Activated naive CD8-positive, alpha-beta T cell (primary cell): ENCODE measurements around the gene KIAA1217.

Experiments used
- H3K27ac Mint-ChIP-seq: one replicate; pipeline ENCODE4 v1.8.0; 2021; ENCODE audit warnings: mixed read lengths
- H3K27me3 Mint-ChIP-seq: one replicate; pipeline ENCODE4 v1.8.0; 2021; ENCODE audit warnings: mixed read lengths
- H3K36me3 Mint-ChIP-seq: one replicate; pipeline ENCODE4 v1.8.0; 2021; ENCODE audit warnings: mixed read lengths
- H3K4me1 Mint-ChIP-seq: one replicate; pipeline ENCODE4 v1.8.0; 2021; ENCODE audit warnings: low read depth, mixed read lengths
- H3K4me3 Mint-ChIP-seq: one replicate; pipeline ENCODE4 v1.8.0; 2021; ENCODE audit warnings: mild to moderate bottlenecking, mixed read lengths
- H3K9me3 Mint-ChIP-seq: one replicate; pipeline ENCODE4 v1.8.0; 2021; ENCODE audit warnings: low read depth, mixed read lengths

Gene KIAA1217

DNA sequence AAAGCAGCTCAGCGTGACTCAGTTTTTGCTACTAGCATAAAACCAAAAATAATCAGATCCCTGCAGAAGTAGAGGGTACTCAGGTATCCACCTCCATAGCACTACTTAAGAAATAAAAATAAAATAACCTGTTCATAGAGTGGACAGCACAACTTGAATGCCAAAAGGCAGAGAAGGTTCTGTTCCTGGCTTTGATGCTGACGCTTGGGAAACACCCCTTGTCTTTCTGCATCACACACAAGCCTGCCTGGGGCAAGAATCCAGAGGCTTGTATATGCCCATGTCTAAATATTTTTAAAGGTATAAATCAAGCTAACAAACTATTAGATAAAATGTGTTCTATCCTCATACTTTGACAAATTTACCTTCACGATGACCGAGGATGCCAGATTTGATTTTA is 207.3 kb downstream of the KIAA1217 start:
- Mint-ChIP-seq H3K36me3 (no peaks in the 10 kb centered on the region), H3K27ac (no peak overlapping the region), H3K4me3 (no peak overlapping the region), H3K9me3 (no peaks in the 10 kb centered on the region), H3K27me3 (peaks cover 8% of the 10 kb centered on the region), H3K4me1 (no peaks in the 10 kb centered on the region)

DNA sequence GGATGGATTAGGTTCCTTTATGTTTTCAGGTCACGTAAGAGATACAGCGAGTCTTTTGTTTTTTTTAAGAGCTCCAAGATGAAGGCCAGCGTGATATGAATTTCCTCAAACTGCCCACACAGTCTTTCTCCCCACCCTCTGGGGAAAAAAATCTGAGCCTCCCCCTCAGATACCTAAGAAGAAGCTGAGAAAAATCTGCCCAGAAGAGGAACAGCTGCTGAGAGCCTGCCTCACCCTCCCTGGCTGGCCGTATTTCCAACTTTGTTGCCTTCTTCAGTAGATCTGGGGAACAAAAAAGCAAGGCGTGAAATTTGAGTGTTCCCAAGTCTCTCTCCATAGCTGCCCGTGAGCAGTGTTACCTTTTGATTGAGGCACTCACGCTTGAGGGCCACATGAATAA is 208.1 kb downstream of the KIAA1217 start:
- Mint-ChIP-seq H3K27me3 (peaks cover 8% of the 10 kb centered on the region), H3K27ac (no peak overlapping the region), H3K36me3 (no peaks in the 10 kb centered on the region), H3K4me3 (no peak overlapping the region), H3K4me1 (no peaks in the 10 kb centered on the region), H3K9me3 (no peaks in the 10 kb centered on the region)

DNA sequence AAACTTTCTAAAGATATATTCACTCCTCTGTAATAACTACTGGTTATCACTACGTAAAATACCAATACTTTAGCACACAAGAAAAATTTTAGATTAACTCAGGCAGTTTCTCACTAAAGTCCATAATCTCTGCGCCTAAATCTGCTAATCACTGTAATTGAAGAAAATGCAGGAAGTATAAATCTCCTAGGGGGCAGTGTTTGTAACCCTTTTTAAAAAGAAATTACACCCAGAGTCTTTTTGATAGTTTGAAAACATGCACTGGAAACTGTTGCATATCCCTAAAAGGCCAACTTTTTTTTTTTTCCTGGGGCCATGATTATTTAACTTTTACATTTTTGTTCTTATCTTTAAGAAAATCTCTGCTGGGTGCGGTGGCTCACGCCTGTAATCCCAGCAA is 209.6 kb downstream of the KIAA1217 start:
- Mint-ChIP-seq H3K27ac (no peak overlapping the region), H3K9me3 (no peaks in the 10 kb centered on the region), H3K4me1 (no peaks in the 10 kb centered on the region), H3K36me3 (no peaks in the 10 kb centered on the region), H3K27me3 (peaks cover 8% of the 10 kb centered on the region), H3K4me3 (no peak overlapping the region)

DNA sequence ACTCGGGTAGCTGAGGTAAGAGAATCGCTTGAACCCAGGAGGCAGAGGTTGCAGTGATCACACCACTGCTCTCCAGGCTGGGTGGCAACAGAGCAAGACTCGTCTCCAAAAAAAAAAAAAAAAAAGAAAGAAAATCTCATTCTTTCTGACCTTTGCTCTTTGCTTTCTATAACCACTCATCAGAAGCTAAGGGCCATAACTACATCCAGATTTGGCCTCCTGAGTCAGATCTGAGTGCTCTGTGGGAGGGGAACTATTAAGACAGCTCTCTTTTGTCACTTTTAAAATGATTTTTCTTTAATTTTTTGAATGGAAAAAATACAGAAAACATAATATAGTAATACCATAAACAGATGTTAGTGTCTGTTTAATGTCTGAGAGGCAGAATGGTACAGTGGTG is 210.1 kb downstream of the KIAA1217 start:
- no peaks in the 10 kb centered on the region for H3K36me3 Mint-ChIP-seq
- H3K4me1 Mint-ChIP-seq, result no peaks in the 10 kb centered on the region
- no peak overlapping the region for H3K27ac Mint-ChIP-seq
- no peak overlapping the region for H3K4me3 Mint-ChIP-seq
- H3K9me3 Mint-ChIP-seq, result no peaks in the 10 kb centered on the region
- peaks cover 8% of the 10 kb centered on the region for H3K27me3 Mint-ChIP-seq

DNA sequence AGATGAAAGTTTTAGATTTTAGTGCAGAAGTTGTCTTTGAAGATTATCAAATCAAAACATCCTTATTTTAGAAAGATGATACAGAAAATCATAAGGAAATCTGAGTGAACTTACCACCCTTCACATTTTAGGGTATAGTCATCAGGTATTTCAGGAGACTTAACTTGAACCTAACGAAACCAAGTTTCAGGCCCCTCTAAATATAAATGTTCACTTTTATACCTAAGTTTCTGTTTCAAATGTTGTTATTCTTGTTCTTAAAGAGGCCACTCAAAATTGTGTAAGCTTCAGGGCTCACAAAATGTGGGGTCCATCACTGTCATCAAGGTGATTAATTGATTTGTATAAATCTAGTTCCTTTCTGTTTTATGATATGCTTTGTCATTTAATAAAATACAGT is 216.2 kb downstream of the KIAA1217 start:
- H3K27me3 Mint-ChIP-seq, result peaks cover 2% of the 10 kb centered on the region
- H3K27ac Mint-ChIP-seq, result no peak overlapping the region
- H3K9me3 Mint-ChIP-seq, result no peaks in the 10 kb centered on the region
- H3K4me3 Mint-ChIP-seq, result no peak overlapping the region
- no peaks in the 10 kb centered on the region for H3K36me3 Mint-ChIP-seq
- H3K4me1 Mint-ChIP-seq, result no peaks in the 10 kb centered on the region

DNA sequence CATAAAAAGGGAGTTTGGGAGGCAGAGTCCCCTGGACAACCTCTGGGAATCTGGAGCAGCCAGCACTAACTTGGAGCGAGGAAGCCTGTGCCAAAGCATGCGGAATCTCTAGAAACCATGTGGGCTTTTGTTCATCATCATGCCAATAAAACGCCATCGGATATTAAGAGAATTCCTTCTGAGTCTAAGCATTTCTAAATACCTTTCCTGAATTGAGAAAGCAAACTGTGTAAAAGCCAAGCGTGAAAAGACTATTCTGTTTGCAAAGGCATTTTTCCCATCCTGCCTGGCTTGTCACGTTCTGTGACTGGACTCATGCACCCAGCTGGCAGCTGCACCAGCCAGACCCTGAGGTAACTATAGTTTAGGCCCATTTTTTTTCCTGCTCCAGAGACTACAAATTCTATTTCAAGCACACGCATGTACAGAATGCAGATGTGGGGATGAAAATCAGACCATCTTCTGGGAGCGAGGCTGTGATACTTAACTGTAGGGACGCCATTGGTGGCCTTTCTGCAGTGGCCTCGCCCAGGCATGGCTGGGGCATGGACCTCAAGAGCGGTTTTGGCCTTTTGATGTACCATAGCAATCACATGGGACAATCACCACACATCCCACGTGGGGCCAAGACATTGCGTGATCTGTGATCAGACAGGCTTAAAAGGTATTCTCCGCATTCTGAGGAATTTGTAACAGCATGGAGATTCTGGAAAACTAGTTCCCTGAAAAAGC is 218.9 kb downstream of the KIAA1217 start:
- Mint-ChIP-seq H3K27me3 (no peaks in the 10 kb centered on the region), H3K4me1 (no peaks in the 10 kb centered on the region), H3K27ac (no peak overlapping the region), H3K9me3 (no peaks in the 10 kb centered on the region), H3K4me3 (no peak overlapping the region), H3K36me3 (no peaks in the 10 kb centered on the region)

DNA sequence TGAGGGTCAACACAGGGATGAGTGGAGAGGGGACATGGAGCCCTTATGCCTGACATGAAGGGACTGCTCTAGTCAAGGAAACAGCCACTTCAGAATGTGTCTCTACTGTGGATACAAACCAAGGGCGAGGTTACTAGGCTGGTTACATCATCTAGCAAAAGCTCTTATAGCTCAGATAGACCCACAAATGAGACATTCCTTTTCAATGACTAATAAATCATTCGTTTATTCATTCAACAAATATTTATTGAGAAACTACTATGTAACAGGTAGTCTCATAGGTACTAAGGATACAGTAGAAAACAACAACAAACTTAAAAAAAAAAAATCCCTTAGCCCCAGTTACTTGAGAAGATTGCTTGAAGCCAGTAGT is 219.5 kb downstream of the KIAA1217 start:
- no peaks in the 10 kb centered on the region for H3K9me3 Mint-ChIP-seq
- no peak overlapping the region for H3K4me3 Mint-ChIP-seq
- H3K27me3 Mint-ChIP-seq, result no peaks in the 10 kb centered on the region
- no peaks in the 10 kb centered on the region for H3K36me3 Mint-ChIP-seq
- H3K4me1 Mint-ChIP-seq, result no peaks in the 10 kb centered on the region
- H3K27ac Mint-ChIP-seq, result no peak overlapping the region

DNA sequence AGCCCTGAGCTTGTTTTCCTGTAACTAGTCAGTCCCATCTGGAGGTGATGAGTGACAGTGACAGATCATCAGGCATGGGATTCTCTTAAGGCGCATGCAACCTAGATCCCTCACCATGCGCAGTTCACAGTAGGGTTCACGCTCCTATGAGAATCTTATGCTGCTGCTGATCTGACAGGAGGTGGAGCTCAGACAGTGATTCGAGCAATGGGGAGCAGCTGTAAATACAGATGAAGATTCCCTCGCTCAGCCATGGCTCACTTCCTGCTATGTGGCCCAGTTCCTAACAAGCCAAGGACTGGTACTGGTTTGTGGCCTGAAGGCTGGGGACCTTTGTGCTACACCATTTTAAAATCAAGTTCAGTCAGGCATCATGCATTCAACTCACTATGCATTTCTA is 221.7 kb downstream of the KIAA1217 start:
- no peaks in the 10 kb centered on the region for H3K9me3 Mint-ChIP-seq
- peaks cover 2% of the 10 kb centered on the region for H3K27me3 Mint-ChIP-seq
- no peaks in the 10 kb centered on the region for H3K36me3 Mint-ChIP-seq
- no peak overlapping the region for H3K27ac Mint-ChIP-seq
- H3K4me3 Mint-ChIP-seq, result no peak overlapping the region
- H3K4me1 Mint-ChIP-seq, result no peaks in the 10 kb centered on the region

DNA sequence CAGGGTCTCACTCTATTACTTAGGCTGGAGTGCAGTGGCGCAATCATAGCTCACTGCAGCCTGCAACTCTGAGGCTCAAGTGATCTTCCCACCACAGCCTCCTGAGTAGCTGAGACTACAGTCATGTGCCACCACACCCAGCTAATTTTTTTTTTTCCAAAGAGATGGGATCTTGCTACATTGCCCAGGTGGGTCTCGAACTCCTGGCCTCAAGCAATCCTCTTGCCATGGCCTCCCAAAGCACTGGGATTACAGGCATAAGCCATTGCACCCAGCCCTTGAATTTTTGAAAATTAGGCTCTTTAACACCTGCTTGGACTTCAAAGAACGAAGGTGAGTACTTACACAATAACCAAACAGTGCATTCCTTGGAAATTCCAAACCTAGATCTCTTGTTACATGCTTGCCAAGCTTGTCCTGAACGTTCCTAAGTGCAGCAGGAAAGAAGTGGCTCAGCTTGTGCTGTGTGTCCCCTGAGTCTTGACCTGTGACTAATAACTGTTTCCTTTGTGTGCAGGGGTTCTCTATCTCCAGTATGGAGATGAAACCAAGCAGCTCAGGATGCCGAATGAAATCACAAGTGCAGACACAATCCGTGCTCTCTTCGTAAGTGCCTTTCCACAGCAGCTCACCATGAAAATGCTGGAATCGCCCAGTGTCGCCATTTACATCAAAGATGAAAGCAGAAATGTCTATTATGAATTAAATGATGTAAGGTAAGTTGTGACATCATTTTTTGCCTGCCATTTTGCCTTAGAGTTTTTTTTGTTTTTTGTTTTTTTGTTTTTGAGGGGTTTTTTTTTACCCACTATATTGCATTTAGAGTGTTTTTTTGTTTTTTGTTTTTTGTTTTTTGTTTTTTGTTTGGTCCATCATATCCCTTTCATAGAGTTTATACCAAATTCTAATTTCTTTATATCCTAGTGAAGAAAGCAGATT is 223.8 kb downstream of the KIAA1217 start:
- Mint-ChIP-seq H3K4me3 (no peak overlapping the region), H3K36me3 (no peaks in the 10 kb centered on the region), H3K9me3 (no peaks in the 10 kb centered on the region), H3K27ac (no peak overlapping the region), H3K4me1 (no peaks in the 10 kb centered on the region), H3K27me3 (peaks cover 3% of the 10 kb centered on the region)

DNA sequence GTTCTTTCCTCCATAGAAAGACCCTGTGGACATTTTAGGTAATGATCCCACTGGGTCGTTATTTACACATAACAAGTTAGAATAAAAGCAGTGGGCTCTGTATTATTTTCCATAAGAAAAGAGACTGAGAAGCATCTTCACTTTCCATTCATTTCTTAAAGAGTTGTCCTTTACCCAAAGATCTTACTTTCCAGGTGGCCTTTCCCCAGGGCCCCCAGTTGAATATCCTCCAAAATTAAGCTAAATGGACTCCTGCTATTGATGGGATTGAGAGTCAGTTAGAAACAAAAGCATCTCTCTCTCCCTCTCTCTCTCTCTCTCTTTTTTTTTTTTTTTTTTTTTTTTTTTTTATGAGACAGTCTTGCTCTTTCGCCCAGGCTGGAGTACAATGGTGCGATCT is 224.8 kb downstream of the KIAA1217 start:
- H3K36me3 Mint-ChIP-seq, result no peaks in the 10 kb centered on the region
- no peaks in the 10 kb centered on the region for H3K9me3 Mint-ChIP-seq
- H3K27ac Mint-ChIP-seq, result no peak overlapping the region
- peaks cover 3% of the 10 kb centered on the region for H3K27me3 Mint-ChIP-seq
- H3K4me3 Mint-ChIP-seq, result no peak overlapping the region
- H3K4me1 Mint-ChIP-seq, result no peaks in the 10 kb centered on the region

DNA sequence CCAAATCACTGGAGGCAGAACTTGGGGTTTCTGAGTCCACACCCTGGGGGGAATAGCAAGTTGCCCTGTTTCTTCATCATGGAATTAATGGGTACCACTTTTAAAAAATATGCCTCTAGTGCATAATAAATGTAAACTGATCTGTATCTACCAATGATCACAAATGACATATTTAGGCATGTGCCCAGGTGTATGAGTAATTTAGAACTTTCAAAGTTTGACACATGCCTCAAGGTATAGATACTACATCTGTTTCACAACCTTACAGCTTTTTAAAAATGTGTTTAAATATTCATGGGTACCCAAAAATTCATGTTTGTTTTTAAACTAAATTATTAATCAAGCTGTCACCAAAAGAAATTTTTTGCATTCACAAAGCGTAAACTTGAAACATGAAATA is 226.0 kb downstream of the KIAA1217 start:
- Mint-ChIP-seq H3K9me3 (no peaks in the 10 kb centered on the region), H3K36me3 (no peaks in the 10 kb centered on the region), H3K4me3 (no peak overlapping the region), H3K4me1 (no peaks in the 10 kb centered on the region), H3K27me3 (peaks cover 3% of the 10 kb centered on the region), H3K27ac (no peak overlapping the region)

DNA sequence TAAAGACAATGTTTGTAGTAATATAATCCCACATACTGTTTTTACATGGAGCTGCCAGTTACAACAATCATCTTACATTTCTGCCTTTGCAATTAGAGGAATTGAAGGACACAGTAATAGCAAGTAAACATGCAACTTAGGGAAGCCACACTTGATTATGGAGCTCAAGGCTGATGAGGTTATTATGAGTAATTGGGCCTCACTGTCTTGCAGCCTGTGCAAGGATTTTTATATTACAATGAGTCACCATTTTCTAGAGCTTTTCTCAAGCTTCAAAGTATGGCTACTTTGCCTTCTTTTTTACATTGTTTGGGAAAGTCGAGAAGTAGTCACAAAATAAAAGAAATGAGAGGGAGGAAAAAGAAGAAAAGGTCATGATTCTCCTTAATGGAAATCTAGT is 226.4 kb downstream of the KIAA1217 start:
- H3K27me3 Mint-ChIP-seq, result peaks cover 3% of the 10 kb centered on the region
- no peaks in the 10 kb centered on the region for H3K9me3 Mint-ChIP-seq
- H3K36me3 Mint-ChIP-seq, result no peaks in the 10 kb centered on the region
- no peak overlapping the region for H3K4me3 Mint-ChIP-seq
- no peak overlapping the region for H3K27ac Mint-ChIP-seq
- H3K4me1 Mint-ChIP-seq, result no peaks in the 10 kb centered on the region

DNA sequence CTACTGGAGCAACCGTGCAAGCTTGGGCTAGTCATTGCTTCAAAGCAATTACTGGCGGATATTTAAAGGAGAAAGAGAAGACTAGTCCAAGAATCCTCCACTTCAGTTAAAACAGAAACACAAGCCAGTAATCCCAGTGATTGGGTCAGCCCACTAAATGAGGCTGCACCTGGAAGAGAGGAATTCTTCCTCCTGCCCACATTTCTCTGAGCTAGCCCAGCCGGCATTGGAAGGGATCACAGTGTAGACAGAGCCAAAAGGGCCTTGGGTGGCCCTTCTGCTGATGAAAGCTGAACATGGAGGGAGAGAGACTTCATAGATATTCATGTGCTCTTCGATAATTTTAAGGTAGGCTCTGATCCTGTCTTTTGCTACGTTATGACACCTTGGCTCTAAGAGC is 228.4 kb downstream of the KIAA1217 start:
- Mint-ChIP-seq H3K27me3 (peaks cover 3% of the 10 kb centered on the region), H3K4me3 (no peak overlapping the region), H3K9me3 (no peaks in the 10 kb centered on the region), H3K36me3 (no peaks in the 10 kb centered on the region), H3K4me1 (no peaks in the 10 kb centered on the region), H3K27ac (no peak overlapping the region)

DNA sequence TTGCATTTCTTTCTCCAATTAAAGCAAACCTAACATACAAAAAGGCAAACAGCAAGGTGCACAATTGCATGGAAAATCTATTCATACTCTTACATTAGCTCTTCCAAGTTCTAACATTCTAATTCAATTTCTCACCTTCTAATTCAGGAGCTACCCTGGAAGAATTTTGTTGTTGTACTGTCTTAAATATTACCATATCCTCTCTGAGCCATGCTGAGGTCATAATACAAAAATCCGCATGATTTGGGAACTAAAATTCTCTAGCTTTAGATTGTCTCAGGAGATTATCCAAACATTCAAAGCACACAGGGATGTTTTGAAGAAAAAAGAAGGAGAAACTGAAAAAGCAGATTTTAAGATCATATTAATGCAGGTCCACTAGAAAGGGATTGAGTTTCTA is 229.9 kb downstream of the KIAA1217 start:
- H3K27ac Mint-ChIP-seq, result no peak overlapping the region
- no peak overlapping the region for H3K4me3 Mint-ChIP-seq

DNA sequence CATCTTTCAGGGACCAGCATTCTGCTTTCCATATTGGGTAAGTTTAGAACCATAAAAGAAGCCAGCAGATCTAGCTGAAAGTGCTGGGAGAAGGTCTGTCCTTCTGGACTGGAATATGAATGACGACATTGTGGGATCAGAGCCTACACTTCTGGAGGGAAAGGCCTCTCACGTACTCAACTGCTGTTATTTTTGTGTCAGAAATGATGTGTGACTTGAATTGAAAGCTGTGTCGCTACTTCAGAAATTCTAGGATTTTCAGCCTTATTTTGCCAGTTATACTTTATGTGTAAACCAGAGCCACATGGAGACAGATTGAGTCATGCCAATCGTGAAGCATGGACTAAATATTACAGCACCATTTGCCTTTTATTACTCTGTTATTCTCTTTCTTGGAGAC is 231.0 kb downstream of the KIAA1217 start:
- Mint-ChIP-seq H3K4me3 (no peak overlapping the region), H3K4me1 (no peaks in the 10 kb centered on the region), H3K9me3 (no peaks in the 10 kb centered on the region), H3K36me3 (no peaks in the 10 kb centered on the region), H3K27ac (no peak overlapping the region), H3K27me3 (peaks cover 2% of the 10 kb centered on the region)

More for the DNA sequence above, 229.9 kb downstream of the KIAA1217 start:
- H3K36me3 Mint-ChIP-seq, result no peaks in the 10 kb centered on the region
- H3K4me1 Mint-ChIP-seq, result no peaks in the 10 kb centered on the region
- peaks cover 3% of the 10 kb centered on the region for H3K27me3 Mint-ChIP-seq
- no peaks in the 10 kb centered on the region for H3K9me3 Mint-ChIP-seq
